Activated gamma-delta T cell (primary cell): Measurements from ENCODE around the gene PITPNC1.
"Not testable (repeated sequence)": the region's sequence is repeated elsewhere in the genome, so short reads cannot be mapped to it uniquely, and the experiment has no call there.

Experiments used
- DNase-seq: peaks from one replicate; lab custom pipeline; 2025; lab: John Stamatoyannopoulos, UW

Gene PITPNC1

DNA sequence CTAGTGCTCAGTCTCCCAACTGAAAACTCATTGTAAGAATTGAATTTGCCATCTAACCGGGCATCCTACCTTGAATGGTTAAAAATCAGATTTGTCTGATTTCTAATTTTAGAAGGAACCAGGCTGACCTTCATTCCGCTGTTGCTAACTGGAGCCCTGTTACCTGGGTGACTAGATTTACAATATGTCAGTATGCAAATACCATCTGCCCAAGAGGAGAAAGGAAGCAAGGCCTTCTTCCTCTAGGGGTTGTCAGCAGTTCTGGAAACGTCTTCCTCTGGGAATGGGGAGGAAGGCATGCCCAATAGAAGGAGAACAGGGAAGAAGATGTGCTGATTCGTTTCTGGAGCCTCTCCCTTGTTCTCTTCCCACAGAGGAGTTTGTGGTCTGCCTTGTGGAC, 137.9 kb downstream of the PITPNC1 start:
- no peak for DNase-seq

- DNase-seq: no peak
Observed at GRCh38 chr17:67515490-67516083, 138.5 kb downstream of the PITPNC1 start.

DNA sequence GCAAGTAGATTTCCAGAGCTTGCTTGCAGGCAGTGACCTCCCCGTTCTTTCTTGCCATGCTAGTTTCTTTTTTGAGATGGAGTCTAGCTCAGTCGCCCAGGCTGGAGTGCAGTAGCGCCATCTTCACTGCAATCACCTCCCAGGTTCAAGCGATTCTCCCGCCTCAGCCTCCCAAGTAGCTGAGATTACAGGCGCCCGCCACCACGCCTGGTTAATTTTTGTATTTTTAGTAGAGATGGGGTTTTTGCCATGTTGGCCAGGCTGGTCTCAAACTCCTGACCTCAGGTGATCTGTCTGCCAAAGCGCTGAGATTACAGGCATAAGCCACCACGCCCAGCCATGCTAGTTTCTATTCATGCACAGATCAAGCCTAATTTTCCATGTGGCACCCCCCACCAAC, 139.5 kb downstream of the PITPNC1 start:
- DNase-seq: not testable (repeated sequence)

GRCh38 chr17:67517325-67517724, 140.2 kb downstream of the PITPNC1 start:
- DNase-seq: no peak

DNA sequence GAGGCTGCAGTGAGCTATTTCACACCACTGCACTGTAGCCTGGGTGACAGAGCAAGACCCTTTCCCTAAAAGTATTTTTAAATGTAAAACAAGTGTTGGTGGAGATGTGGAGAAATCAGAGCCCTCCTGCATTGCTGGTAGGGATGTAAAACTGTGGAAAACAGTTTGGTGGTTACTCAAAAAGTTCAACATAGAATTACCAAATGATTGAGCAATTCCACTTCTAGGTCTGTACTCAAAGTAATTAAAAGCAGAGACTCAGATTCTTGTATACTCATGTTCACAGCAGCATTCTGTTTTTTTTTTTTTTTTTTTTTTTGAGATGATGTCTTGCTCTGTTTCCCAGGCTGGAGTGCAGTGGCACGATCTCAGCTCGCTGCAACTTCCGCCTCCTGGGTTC, 141.8 kb downstream of the PITPNC1 start:
- DNase-seq: no peak

DNA sequence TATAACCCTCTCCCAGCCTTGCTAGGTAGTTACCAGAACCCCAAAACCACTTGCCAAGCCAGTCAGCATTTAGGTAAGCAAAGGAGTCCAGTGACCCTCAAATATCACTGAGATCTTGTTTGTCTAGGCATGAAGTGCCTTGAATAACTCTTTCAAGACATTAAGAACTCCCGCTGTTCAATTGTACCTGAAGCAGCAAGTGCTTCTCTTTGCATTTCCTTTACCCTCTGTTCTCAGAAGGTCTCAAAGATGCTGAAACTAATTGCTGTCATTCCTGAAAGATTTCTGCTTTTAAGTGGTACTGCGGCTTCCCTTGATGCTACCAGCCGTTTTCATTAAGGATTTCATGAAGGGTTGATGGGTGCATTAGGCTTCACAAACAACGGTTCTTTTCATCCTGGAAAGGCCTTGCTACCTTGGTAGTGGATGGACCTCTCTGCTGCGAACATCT, 142.7 kb downstream of the PITPNC1 start:
- DNase-seq: no peak

DNA sequence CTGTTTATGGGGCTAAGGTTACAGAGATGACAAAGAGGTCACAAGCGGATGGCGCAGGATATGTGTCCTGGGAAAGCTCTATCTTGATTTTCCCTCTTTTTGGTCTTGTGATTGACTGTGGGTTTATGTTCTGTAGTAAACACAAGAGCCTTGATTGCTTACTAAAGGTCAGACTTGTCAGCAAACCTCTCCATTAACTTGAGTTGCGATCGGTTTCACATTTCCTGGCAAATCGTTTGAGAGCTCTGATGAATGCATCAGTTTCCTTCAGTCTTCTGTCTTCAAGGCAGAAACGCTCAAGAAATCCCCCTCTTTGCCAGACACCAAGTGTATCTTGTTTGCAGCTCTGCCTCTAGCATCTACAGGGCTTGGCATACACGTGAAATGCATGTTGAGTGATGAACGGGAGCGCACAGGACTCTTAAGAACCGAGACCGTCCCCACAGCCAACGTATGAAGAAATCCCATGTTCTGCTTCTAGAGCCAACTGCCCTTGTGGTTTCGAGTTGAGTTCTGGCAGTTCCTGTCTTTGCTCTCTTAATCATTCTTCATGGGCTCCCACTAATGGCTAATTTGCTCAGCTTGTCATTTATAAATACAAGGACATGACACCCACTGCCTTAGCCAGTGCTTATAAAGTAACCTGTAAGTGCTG, 143.3 kb downstream of the PITPNC1 start:
- DNase-seq: no peak

GRCh38 chr17:67520916-67521774, 144.1 kb downstream of the PITPNC1 start:
- no peak for DNase-seq

GRCh38 chr17:67521775-67522069, 144.6 kb downstream of the PITPNC1 start:
- no peak for DNase-seq

DNA sequence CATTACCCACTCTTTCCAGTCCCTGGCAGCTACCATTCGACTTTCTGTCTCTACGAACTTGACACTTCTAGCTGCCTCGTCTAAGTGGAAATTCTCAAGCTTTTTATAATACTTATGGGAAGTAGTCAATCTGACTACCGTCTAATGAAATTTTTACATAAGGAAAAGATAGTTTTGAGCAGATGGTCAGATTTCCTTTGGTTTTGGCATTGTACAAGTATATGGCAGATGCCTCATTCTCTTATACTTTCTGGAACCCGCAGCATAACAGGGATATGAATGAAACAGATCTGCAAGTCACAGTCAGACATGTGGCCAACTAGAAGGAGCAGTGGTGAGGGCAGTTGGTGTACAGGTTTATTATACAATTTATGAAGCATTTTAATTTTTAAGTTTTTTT, 146.0 kb downstream of the PITPNC1 start:
- no peak for DNase-seq

DNA sequence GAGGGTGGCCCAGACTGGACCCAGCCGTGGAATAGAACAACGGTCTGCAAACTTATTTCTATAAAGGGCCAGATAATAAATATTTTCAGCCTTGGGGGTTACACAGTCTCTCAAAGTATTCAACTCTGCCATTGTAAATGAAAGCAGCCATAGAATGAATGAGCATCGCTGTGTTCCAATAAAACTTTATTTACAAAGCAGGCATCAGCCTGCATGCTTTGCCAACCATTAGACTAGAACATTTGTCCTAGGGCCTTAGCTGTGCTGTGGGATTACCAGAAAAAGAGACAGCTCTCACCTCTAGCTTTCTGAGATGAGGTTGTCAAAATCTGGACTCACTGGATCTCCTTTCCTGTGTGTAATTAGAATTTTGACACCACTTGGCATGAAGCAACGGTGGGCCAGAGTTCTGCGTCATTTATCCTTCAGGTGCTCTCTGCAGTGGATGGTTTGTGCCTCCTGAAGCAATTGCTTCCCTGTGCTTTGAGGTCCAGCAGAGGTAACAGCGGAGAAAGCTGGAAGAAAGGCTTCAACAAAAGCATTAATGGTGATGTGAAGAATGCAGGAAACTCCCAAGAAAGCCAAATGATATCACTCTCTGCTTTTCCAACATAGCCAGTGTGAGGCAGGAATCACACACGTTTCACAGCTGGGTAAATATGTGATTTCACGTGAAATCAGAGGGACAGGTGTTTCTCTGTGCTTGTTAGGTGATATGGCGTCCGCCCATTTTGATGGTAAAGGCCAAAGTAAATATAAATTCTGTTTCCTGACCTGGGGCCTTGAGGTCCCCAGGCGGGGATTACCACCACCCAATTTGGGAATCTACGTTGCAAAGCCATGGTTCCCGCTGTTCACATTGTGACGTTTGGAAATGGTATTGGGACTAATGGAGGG, 148.4 kb downstream of the PITPNC1 start:
- no peak for DNase-seq

GRCh38 chr17:67526700-67527099, 149.6 kb downstream of the PITPNC1 start:
- DNase-seq: no peak

GRCh38 chr17:67528751-67529436, 151.8 kb downstream of the PITPNC1 start:
- DNase-seq: no peak

GRCh38 chr17:67531291-67531690, 154.2 kb downstream of the PITPNC1 start:
- no peak for DNase-seq

DNA sequence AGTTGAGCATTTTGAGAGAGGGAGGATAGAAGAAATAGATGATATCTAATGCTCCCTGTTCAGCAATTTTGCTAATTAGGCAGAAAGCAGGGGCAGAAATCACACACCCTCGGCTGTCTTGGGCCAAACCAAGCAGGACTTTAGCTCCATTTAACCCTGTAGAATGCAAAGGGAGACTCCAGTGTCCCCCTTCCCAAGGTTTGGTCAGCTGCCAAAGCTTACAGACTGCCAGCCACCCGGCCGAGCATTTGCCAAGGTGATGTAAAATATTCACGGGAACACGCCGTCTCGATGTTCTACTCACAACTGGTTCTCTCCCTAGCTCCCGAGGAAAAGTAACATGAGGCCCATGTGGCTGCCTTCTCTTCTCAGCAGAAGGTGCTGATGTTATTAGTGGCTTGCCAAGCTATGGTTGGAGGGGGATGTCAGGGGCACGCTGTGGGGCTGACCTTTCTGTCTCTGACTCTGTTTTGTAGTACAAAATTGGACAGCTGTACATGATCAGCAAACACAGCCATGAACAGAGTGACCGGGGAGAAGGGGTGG, 155.3 kb downstream of the PITPNC1 start:
- no peak for DNase-seq

DNA sequence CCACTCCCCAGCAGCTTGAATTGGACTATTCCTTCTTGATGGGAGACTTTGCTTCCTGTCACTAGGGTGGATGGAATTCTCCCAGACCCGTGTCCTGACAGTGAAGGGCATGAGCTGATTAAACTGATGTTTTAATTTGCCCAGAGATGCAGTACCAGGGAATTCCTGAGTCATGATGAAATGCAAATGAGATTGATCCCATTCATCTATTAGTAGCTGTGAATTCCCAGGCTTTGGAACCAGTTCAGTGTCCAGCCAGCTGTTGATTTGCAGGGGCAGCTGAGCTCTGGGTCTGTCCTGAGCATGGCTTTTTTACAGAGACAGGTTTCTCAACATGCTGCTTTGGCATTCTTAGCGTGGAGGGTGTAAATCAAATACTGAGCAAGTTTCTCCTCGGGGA, 157.9 kb downstream of the PITPNC1 start:
- DNase-seq: no peak

GRCh38 chr17:67542219-67543114, 165.4 kb downstream of the PITPNC1 start:
- no peak for DNase-seq

GRCh38 chr17:67544364-67544955, 167.4 kb downstream of the PITPNC1 start:
- no peak for DNase-seq

DNA sequence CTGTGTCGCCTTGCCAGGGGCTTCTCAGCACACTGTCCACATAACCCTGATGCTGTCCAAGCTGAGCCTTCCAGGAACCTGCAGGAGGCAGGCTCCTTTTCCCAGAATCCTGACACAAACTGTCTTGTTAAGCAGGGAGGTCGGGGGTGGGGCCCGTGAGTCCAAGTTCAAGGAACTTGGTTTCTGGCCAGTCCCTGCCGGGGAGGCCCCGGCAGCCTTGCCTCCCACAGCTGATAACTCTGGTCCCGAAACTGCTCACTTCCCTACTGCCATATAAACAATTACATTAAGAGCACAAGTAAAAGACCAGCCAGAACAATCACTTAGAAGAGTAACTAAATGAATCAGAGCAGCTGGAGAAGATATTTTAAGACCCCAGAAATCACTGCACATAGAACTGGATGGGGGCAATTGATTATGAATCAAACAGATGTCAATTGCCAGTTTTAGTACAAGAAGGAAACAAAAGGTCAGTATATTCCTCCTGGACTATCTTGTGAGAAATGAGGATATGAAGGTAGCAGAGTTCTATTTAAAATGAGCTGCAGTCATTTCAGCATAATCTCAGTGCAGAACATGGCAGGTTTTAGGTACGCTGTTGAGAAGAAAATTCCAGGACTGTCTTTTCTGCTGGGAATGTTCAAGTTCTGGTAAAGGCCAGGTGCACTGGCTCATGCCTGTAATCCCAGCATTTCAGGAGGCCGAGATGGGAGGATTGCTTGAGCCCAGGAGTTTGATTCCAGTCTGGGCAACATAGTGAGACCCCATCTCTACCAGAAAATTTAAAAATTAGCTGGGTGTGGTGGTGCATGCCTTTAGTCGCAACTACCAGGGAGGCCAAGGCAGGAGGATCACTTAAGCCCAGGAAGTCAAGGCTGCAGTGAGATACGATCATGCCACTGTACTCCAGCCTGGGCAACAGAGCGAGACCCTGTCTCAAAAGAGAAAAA, 169.8 kb downstream of the PITPNC1 start:
- DNase-seq: no peak
